GM19455 (cell line): ENCODE data around the gene TULP1.

ENCODE experiments used
- ATAC-seq: cut with Tn5 transposase; IDR thresholded peaks from one replicate; pipeline ENCODE4 v1.9.1; 2021; ENCODE audit not compliant: unreplicated experiment

TULP1 gene

GRCh38 chr6:35497571-35498421, 14.9 kb downstream of the TULP1 start:
- ATAC-seq: no peak

DNA sequence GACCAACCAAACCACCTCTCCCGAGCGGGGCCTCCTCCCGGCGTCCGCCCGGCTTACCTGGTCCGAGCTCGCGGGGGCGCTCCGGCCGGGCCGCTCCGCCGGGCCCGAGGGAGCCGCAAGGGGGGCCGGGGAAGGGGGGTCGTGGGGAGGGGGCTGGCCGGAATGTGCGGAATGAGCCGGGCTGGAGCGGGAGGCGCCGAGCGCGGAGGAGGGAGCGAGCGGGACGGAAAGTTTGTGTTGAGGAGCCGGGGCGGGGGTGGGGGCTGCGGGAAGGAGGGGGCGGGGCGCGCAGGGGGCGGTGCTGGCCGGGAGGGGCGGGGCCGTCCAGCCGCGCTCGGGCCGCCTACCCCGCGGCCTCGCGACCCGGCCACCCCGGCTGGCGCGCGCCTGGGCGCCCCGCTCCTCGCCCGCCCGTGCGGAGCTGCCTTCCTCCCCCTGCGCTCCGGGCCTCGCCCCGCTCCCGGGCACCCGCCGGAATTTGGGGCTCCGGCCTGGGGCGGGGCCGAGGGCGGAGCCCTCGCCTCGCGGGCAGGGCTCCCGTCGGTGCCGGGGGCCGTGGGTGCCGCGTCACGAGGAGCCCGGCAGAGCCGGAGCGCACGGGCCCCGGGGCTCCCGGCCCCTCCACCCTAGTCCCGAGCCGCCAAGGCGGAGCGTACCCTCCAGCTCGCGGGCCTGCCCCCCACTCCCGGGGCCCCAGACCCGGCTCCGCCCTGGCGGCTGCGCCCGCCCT, 15.7 kb downstream of the TULP1 start, which contains the start of gene TEAD3:
Gene TEAD3, minus strand, starts transcription at position 239 of the 730 bp plus-strand sequence.
- no peak for ATAC-seq

GRCh38 chr6:35496036-35496840, 16.5 kb downstream of the TULP1 start:
- no peak for ATAC-seq

GRCh38 chr6:35495258-35496035, 17.2 kb downstream of the TULP1 start:
- ATAC-seq: no peak

DNA sequence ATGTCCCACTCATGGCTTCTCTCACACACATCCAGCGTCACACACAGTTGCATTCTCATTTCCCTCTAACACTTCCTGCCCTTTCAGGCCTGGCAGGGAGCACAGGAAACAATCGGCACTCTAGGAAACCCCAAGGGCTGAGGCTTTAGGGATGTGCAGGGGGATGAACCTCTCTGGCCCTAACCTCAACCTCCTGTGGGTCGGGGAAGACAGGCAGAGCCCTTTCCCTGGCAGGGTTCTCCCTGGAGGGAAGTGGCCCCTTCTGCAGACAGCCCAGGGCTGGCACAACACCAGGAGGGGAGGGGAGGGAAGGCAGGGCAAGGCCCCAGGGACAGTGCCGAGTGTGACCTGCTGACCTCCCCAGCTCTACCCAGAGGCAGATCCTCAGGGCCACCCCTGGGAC, 18.5 kb downstream of the TULP1 start:
- no peak for ATAC-seq

- ATAC-seq: no peak
These were observed 19.3 kb downstream of the TULP1 start for GRCh38 chr6:35493307-35493983.

GRCh38 chr6:35492974-35493284, 19.8 kb downstream of the TULP1 start:
- no peak for ATAC-seq

DNA sequence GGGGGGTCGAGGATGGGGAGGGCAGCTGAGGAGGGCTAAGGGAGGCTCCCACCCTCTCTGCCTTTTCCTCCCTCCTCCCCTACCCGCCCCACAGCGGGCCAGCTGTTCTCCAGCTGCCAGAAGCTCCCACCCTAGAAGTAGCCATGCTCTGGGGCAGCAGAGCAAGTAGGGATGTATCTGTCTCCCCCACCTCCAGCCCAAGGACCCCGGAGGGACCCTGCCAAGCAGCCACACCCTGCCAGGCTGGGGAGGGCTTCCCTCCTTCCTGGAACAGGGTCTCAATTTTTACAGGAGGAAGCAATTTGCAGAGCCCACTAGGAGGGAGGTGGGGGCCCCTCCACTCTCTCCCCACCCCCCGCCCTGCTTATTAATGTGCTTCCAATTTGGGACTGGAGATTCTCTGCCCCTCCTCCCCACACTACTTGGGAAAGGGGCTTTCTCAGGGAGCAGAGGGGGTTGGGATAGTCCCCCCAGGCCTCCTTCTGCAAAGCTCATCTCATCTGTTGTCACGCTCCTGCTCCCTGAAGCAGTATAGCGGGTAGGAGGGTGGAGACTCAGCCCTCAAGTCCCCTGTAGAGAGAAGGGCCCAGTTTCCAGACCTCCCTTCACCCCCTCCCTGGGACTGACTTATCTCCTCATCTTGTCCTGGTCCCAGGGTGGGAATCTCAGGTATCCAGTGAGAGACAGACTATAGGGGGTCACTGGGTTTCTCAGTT, 20.3 kb downstream of the TULP1 start:
- no peak for ATAC-seq

DNA sequence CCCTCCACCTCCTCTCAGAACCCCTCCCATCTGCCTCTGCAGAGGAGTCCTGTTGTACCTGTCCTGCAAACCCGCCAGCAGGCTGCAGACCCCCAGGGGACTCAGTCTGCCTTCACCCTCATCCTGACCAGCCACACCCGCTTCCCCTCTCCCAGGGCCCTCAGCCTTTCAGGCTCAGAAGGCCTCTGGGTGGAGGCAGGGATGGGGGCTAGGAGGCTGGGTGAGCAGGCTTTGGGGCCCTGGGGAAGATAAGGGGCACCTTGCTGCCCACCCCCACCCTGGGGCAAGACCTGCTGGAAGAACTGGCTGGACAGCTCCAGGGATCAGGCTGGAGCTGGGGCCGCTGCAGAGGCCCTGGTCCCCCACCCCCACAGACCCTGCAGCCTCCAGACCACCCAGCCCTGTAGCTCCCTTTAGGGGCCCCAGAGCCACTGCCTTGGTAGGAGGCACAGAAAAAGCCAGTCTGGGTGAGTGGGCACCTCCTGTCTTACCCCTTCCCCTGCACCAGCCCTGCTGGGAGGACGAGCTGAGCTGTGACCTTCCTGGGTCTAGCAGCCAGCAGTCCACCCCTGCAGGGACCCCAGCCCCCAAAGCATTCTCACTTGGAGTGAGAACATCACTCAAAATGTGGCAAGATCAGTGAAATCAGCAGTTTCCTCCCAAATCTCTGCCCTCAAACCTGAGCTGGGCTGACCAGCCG, 21.0 kb downstream of the TULP1 start:
- ATAC-seq: no peak

DNA sequence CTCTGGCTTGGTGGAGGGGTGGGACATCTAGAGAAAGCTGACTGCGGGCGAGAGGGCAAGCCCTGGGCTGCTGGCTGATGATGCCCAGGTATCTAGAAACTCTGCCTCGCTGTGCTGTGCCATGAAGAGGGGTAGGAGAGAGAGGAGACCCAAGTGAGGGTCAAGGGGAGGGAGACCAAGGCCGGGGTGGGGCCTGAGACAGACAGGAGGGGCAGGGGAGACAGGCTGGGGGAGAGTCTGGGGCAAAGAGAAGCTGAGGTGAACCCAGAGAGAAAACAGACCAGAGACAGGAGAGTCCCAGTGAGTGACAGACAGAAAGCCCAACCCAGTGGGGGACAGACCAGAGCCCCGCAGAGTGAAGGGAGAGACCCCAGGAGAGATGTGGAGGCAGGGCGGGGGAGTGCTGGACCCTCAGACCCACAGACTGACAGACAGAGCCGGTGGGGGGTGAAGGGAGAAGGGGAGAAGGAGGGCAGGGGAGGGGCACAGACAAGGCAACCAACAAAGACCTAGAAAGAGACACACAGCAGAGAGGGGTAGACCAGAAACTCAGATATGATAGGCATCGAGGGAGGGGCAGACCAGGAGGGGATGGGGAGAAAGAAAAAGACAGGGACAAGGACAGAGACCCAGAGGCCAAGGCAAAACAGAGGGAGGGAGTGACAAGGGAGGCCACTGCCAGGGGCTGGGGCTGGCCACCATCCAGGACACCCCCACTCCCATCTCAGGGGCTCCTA, 21.7 kb downstream of the TULP1 start:
- ATAC-seq: no peak

GRCh38 chr6:35489995-35490791, 22.5 kb downstream of the TULP1 start:
- no peak for ATAC-seq

GRCh38 chr6:35489066-35489465, 23.6 kb downstream of the TULP1 start:
- no peak for ATAC-seq

DNA sequence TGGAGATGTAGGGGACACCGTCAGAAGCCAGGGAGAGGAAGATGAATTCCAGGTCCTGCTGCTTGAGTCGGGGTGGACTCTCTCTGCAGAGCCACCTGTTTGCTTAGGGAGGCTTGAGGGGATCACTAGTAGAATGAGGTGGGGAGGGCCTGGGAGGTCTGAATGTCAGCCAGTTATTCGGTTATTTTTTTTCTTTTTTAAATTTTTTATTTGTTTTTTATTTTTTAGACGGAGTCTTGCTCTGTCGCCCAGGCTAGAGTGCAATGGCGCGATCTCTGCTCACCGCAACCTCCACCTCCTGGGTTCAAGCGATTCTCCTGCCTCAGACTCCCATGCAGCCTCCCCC, 24.2 kb downstream of the TULP1 start:
- ATAC-seq: no peak

DNA sequence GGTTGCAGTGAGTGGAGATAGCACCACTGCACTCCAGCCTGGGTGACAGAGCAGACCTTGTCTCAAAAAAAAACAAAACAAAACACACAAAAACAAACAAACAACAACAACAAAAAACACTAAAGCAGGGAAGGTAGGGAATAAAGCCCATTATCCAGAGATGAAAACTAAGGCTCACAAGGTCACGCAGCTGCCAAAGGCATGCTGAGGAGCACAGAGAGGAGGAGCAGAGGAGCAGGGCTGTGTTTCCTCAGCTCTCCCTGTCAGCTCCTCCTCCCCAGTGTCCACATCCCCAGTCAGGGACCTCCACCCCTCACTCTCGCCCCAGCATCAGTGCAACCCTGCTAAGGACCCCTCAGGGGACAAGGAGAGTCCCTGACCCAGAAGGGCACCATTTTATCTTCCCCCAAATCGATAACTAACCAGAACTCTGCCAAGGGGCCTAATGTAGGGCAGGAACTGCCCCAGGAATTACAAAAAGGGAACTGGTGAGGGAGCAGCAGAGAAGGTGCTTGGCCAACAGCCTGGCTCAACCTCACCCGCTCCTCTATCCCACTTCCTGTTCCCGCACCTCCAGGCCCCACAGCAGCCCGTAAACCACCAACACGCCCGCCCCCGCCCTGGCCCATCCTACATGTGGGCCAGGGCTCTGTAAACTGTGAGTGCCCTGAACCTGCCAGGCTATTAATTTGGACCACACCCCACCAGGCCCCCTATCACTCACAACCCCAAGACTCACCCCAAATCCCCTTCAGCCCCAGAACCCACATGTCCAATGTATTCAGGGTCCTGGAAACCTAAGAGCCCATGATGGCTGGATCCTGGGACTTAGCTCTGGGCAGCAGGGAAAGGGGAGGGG, 24.8 kb downstream of the TULP1 start:
- no peak for ATAC-seq

- ATAC-seq: no peak
These were observed 26.4 kb downstream of the TULP1 start for GRCh38 chr6:35486005-35486925.
